ENCODE data around the gene PHF21A. TPM values are rescaled to one million over a fixed set of nuclear protein-coding genes. Genes with fewer than 3 reads are reported as not detected.

Gene PHF21A
- total RNA-seq, 2 donors from 2014 or later: 69.2 to 70.2 TPM

DNA sequence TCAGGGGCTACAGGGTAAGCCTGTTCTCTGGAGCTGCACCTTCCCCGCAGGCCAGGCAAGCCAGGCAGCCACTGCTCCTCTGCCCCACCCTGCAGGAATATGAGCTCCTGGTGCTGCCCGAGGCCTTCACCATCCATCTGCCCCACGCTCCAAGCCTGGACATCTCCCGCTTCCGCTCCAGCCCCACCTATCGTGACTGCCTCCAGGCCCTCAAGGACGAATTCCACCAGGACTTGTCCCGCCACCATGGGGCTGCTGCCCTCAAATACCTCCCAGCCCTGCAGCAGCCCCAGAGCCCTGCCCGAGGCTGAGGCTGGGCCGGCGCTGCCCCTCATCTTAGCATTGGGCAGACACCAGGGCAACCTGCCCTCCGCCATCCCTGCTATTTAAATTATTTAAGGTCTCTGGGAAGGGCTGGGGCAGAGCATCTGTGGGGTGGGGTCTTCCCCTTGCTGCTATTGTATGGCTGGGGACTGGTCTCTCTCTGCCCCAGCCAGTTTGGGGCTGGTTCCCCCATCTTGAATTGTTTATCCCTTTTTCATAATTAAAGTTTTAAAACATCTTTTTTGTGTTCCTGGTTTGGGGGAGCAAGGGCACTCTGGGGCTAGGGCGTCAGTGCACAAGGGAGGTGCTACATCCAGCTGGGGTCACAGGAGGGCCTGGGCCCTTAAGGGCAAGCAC, 192.6 kb downstream of the PHF21A start:
- no peak for DNase-seq
- Mint-ChIP-seq H3K4me3 (no peak overlapping the region), H3K4me1 (ENCODE audit: low read depth) (peaks cover 16% of the 10 kb centered on the region), H3K27ac (no peak overlapping the region), H3K9me3 (no peaks in the 10 kb centered on the region), H3K36me3 (ENCODE audit: insufficient read depth in 2 of 2) (no peaks in the 10 kb centered on the region), H3K27me3 (ENCODE audit: low read depth) (peaks cover 8% of the 10 kb centered on the region)
- no peak for ATAC-seq (replicated peaks in 1 of 2)

- Mint-ChIP-seq H3K27ac (no peak overlapping the region), H3K4me1 (ENCODE audit: low read depth) (peaks cover 20% of the 10 kb centered on the region), H3K4me3 (no peak overlapping the region), H3K27me3 (ENCODE audit: low read depth) (peaks cover 8% of the 10 kb centered on the region), H3K36me3 (ENCODE audit: insufficient read depth in 2 of 2) (peaks cover 0 to 2% of the 10 kb centered on the region in 2 donors), H3K9me3 (no peaks in the 10 kb centered on the region)
- ATAC-seq (replicated peaks in 1 of 2): no peak
- no peak for DNase-seq
Measured at GRCh38 chr11:45927684-45928413, 193.4 kb downstream of the PHF21A start.

DNA sequence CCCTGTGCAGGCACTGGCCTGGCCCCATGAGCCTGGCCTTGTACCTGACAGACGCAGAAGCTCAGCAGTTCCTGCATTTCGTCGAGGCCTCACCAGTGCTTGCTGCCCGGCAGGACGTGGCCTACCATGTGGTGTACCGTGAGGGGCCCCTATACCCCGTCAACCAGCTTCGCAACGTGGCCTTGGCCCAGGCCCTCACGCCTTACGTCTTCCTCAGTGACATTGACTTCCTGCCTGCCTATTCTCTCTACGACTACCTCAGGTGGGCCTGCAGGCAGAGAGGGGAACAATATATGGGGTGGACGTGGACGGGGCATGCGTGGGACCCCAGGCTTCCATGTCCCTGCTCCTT, 193.9 kb downstream of the PHF21A start:
- Mint-ChIP-seq H3K27ac (no peak overlapping the region), H3K4me1 (ENCODE audit: low read depth) (peaks cover 20% of the 10 kb centered on the region), H3K27me3 (ENCODE audit: low read depth) (peaks cover 8% of the 10 kb centered on the region), H3K36me3 (ENCODE audit: insufficient read depth in 2 of 2) (peaks cover 0 to 2% of the 10 kb centered on the region in 2 donors), H3K9me3 (no peaks in the 10 kb centered on the region), H3K4me3 (no peak overlapping the region)
- DNase-seq (no peak), ATAC-seq (replicated peaks in 1 of 2) (peak; percentile 4 to 25)

GRCh38 chr11:45926536-45927331, 194.5 kb downstream of the PHF21A start:
- H3K36me3 Mint-ChIP-seq (ENCODE audit: insufficient read depth in 2 of 2): peaks cover 0 to 2% of the 10 kb centered on the region in 2 donors
- no peak overlapping the region for H3K27ac Mint-ChIP-seq
- no peak for ATAC-seq (replicated peaks in 1 of 2)
- H3K4me3 Mint-ChIP-seq: no peak overlapping the region
- peaks cover 20% of the 10 kb centered on the region for H3K4me1 Mint-ChIP-seq (ENCODE audit: low read depth)
- no peak for DNase-seq
- no peaks in the 10 kb centered on the region for H3K9me3 Mint-ChIP-seq
- peaks cover 8% of the 10 kb centered on the region for H3K27me3 Mint-ChIP-seq (ENCODE audit: low read depth)

DNA sequence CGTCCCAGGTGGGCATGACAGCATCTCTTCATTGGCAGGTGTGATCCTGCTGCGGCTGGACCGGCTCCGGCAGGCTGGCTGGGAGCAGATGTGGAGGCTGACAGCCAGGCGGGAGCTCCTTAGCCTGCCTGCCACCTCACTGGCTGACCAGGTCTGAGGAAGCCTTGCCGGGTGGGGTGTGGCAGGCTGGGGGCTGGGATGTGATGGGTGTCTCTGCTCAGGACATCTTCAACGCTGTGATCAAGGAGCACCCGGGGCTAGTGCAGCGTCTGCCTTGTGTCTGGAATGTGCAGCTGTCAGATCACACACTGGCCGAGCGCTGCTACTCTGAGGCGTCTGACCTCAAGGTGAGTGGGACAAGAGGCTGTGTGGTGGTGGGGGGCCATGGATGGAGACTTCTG, 195.3 kb downstream of the PHF21A start:
- peaks cover 24% of the 10 kb centered on the region for H3K4me1 Mint-ChIP-seq (ENCODE audit: low read depth)
- no peak overlapping the region for H3K27ac Mint-ChIP-seq
- DNase-seq: no peak

DNA sequence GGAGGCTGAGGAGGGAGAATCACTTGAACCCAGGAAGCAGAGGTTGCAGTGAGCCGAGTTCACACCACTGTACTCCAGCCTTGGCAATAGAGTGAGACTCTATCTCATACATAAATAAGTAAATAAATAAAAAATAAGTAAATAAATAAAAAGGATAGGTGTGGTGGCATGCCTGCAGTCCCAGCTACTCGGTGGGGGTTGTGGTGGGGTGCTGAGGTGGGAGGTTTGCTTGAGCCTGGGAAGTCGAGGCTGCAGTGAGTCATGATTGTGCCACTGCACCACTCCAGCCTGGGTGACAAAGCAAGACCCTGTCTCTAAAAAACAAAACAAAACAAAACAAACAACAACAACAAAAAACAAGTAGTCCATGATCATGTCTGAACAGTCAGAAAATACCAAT, 195.7 kb downstream of the PHF21A start:
- Mint-ChIP-seq H3K4me1 (ENCODE audit: low read depth) (peaks cover 19% of the 10 kb centered on the region), H3K36me3 (ENCODE audit: insufficient read depth in 2 of 2) (peaks cover 0 to 4% of the 10 kb centered on the region in 2 donors), H3K9me3 (no peaks in the 10 kb centered on the region), H3K4me3 (no peak overlapping the region), H3K27me3 (ENCODE audit: low read depth) (peaks cover 13% of the 10 kb centered on the region), H3K27ac (no peak overlapping the region)
- ATAC-seq (replicated peaks in 1 of 2) (no peak), DNase-seq (no peak)

More for the DNA sequence above, 195.3 kb downstream of the PHF21A start:
- Mint-ChIP-seq H3K4me3 (no peak overlapping the region), H3K9me3 (no peaks in the 10 kb centered on the region), H3K36me3 (ENCODE audit: insufficient read depth in 2 of 2) (peaks cover 0 to 4% of the 10 kb centered on the region in 2 donors), H3K27me3 (ENCODE audit: low read depth) (peaks cover 13% of the 10 kb centered on the region)
- ATAC-seq (replicated peaks in 1 of 2): no peak

GRCh38 chr11:45924927-45925326, 196.3 kb downstream of the PHF21A start:
- peaks cover 13% of the 10 kb centered on the region for H3K4me1 Mint-ChIP-seq (ENCODE audit: low read depth)
- H3K27me3 Mint-ChIP-seq (ENCODE audit: low read depth): peaks cover 13% of the 10 kb centered on the region
- peaks cover 0 to 4% of the 10 kb centered on the region in 2 donors for H3K36me3 Mint-ChIP-seq (ENCODE audit: insufficient read depth in 2 of 2)
- H3K9me3 Mint-ChIP-seq: no peaks in the 10 kb centered on the region
- no peak overlapping the region for H3K4me3 Mint-ChIP-seq
- H3K27ac Mint-ChIP-seq: no peak overlapping the region
- no peak for ATAC-seq (replicated peaks in 1 of 2)
- DNase-seq: no peak

DNA sequence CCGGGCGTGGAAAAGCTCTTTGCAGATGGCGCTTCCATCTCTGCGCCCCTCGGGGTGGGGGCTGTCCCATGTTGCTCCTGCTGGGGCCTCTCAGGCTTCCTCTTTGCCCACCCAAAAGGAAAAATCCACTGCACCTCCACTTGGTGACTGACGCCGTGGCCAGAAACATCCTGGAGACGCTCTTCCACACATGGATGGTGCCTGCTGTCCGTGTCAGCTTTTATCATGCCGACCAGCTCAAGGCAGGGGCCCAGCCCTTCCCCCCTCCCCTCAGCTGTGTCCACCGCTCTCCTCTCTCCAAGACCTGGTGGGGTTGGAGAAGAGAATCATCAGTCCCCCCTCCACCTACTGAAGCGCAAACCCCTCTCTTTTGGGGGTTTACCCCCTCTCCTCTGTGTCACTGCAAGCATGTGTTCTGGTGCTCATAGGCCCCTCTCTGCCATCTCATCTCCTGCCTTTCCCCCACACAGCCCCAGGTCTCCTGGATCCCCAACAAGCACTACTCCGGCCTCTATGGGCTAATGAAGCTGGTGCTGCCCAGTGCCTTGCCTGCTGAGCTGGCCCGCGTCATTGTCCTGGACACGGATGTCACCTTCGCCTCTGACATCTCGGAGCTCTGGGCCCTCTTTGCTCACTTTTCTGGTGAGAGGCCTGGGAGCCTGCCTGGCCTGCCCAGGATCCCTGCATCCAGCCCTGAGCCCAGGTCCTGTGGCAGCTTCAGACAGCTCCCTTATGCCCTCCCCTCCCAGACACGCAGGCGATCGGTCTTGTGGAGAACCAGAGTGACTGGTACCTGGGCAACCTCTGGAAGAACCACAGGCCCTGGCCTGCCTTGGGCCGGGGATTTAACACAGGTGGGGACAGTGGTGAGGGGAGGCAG, 197.0 kb downstream of the PHF21A start:
- Mint-ChIP-seq H3K9me3 (no peaks in the 10 kb centered on the region), H3K4me3 (peak overlapping the region; percentile 10 to 69), H3K36me3 (ENCODE audit: insufficient read depth in 2 of 2) (peaks cover 0 to 4% of the 10 kb centered on the region in 2 donors), H3K4me1 (ENCODE audit: low read depth) (peaks cover 9% of the 10 kb centered on the region), H3K27ac (peak overlapping the region; percentile 72), H3K27me3 (ENCODE audit: low read depth) (peaks cover 13% of the 10 kb centered on the region)
- no peak for DNase-seq
- ATAC-seq (replicated peaks in 1 of 2): no peak

- H3K36me3 Mint-ChIP-seq (ENCODE audit: insufficient read depth in 2 of 2): peaks cover 0 to 6% of the 10 kb centered on the region in 2 donors
- H3K4me3 Mint-ChIP-seq: peak within 1 kb of the TSS; percentile 82 to 89
- ATAC-seq (replicated peaks in 1 of 2) (no peak), DNase-seq (peak in 1 of 2 donors; percentile 30)
- H3K4me1 Mint-ChIP-seq (ENCODE audit: low read depth): peaks cover 13% of the 10 kb centered on the region
- H3K27me3 Mint-ChIP-seq (ENCODE audit: low read depth): peaks cover 13% of the 10 kb centered on the region
- H3K9me3 Mint-ChIP-seq: no peaks in the 10 kb centered on the region
- H3K27ac Mint-ChIP-seq: no peak within 1 kb of the TSS
Measured at GRCh38 chr11:45922425-45923082, 198.7 kb downstream of the PHF21A start, which contains the start of gene LARGE2. Gene LARGE2 (plus strand): TSS chr11:45922656. CDS start chr11:45922883, 227 bp downstream.

GRCh38 chr11:45921561-45922424, 199.5 kb downstream of the PHF21A start:
- ATAC-seq (replicated peaks in 1 of 2): no peak
- DNase-seq: no peak
- Mint-ChIP-seq H3K27me3 (ENCODE audit: low read depth) (peaks cover 13% of the 10 kb centered on the region), H3K27ac (no peak overlapping the region), H3K9me3 (no peaks in the 10 kb centered on the region), H3K4me3 (peak overlapping the region; percentile 56 to 73), H3K36me3 (ENCODE audit: insufficient read depth in 2 of 2) (peaks cover 2 to 6% of the 10 kb centered on the region in 2 donors), H3K4me1 (ENCODE audit: low read depth) (peaks cover 17% of the 10 kb centered on the region)
